HG02642 (cell line): Measurements from ENCODE around the gene OR6A2.
"Not testable (repeated sequence)": the region's sequence is repeated elsewhere in the genome, so short reads cannot be mapped to it uniquely, and the experiment has no call there.

ENCODE experiments used
- ATAC-seq: cut with Tn5 transposase; IDR thresholded peaks from one replicate; pipeline ENCODE4 v1.9.1; 2021; ENCODE audit warnings: mild to moderate bottlenecking; ENCODE audit not compliant: unreplicated experiment, poor library complexity

OR6A2 gene

GRCh38 chr11:6799402-6799801 is at the start of gene OR6A2:
TSS of gene OR6A2 (minus strand) at chr11:6799689. CDS start at chr11:6795708, 3,981 bp downstream.
- ATAC-seq, result no peak

- ATAC-seq, result no peak
Measured at GRCh38 chr11:6845383-6845782, 45.9 kb upstream of the OR6A2 start, which contains the start of gene OR10A5. TSS of gene OR10A5 (plus strand) at chr11:6845683. CDS start at chr11:6845683, 0 bp downstream.

- no peak for ATAC-seq
Measured at GRCh38 chr11:6844356-6844755, 44.9 kb upstream of the OR6A2 start.

GRCh38 chr11:6843670-6844069 is 44.2 kb upstream of the OR6A2 start:
- no peak for ATAC-seq

GRCh38 chr11:6841694-6842093 is 42.2 kb upstream of the OR6A2 start:
- no peak for ATAC-seq

- ATAC-seq, result no peak
Measured at GRCh38 chr11:6834021-6834420, 34.5 kb upstream of the OR6A2 start.

GRCh38 chr11:6833356-6833755 is 33.9 kb upstream of the OR6A2 start:
- ATAC-seq, result no peak

GRCh38 chr11:6828103-6828502 is 28.6 kb upstream of the OR6A2 start:
- no peak for ATAC-seq

GRCh38 chr11:6825231-6825744 is 25.8 kb upstream of the OR6A2 start:
- no peak for ATAC-seq

GRCh38 chr11:6824136-6824823 is 24.8 kb upstream of the OR6A2 start:
- ATAC-seq, result no peak

GRCh38 chr11:6818967-6819366 is 19.5 kb upstream of the OR6A2 start:
- ATAC-seq, result no peak

GRCh38 chr11:6817694-6818093 is 18.2 kb upstream of the OR6A2 start:
- no peak for ATAC-seq

GRCh38 chr11:6813656-6814055 is 14.2 kb upstream of the OR6A2 start:
- ATAC-seq, result no peak

GRCh38 chr11:6812390-6813005 is 13.0 kb upstream of the OR6A2 start:
- peak; percentile 90 for ATAC-seq

GRCh38 chr11:6801075-6801474 is 1.6 kb upstream of the OR6A2 start:
- ATAC-seq, result not testable (repeated sequence)

GRCh38 chr11:6794639-6795038 is 4.8 kb downstream of the OR6A2 start:
- no peak for ATAC-seq

GRCh38 chr11:6790546-6790945 is 8.9 kb downstream of the OR6A2 start:
- no peak for ATAC-seq

- ATAC-seq, result no peak
Measured at GRCh38 chr11:6782720-6783119, 16.8 kb downstream of the OR6A2 start, which contains the start of gene OR2AG1. TSS of gene OR2AG1 (plus strand) at chr11:6783020. CDS start at chr11:6785038, 2,018 bp downstream.

GRCh38 chr11:6780829-6781228 is 18.7 kb downstream of the OR6A2 start:
- ATAC-seq, result no peak

GRCh38 chr11:6778518-6778917 is 21.0 kb downstream of the OR6A2 start:
- ATAC-seq, result no peak
